AG09309 (cell line): Measurements from ENCODE around the gene GADD45GIP1.
"Not testable (repeated sequence)": the region's sequence is repeated elsewhere in the genome, so short reads cannot be mapped to it uniquely, and the experiment has no call there.

Experiments used
- DNase-seq: peaks from one replicate; pipeline ENCODE4 v3.0.0-alpha.2; 2010; ENCODE audit warnings: low read depth
- H3K4me3 ChIP-seq: 2 replicates; pipeline ENCODE4 v1.5.1; 2011; ENCODE audit warnings: mild to moderate bottlenecking, low read depth, low read length, moderate library complexity; ENCODE audit not compliant: control insufficient read depth
- TF ChIP-seq, protein P1 (sequence below): IDR thresholded peaks from 2 replicates; pipeline ENCODE4 v1.5.1; 2011; ENCODE audit warnings: mild to moderate bottlenecking, low read depth, low read length, inconsistent platforms; ENCODE audit not compliant: insufficient read depth, control insufficient read depth; ENCODE audit errors: missing control alignments

The GADD45GIP1 gene

DNA sequence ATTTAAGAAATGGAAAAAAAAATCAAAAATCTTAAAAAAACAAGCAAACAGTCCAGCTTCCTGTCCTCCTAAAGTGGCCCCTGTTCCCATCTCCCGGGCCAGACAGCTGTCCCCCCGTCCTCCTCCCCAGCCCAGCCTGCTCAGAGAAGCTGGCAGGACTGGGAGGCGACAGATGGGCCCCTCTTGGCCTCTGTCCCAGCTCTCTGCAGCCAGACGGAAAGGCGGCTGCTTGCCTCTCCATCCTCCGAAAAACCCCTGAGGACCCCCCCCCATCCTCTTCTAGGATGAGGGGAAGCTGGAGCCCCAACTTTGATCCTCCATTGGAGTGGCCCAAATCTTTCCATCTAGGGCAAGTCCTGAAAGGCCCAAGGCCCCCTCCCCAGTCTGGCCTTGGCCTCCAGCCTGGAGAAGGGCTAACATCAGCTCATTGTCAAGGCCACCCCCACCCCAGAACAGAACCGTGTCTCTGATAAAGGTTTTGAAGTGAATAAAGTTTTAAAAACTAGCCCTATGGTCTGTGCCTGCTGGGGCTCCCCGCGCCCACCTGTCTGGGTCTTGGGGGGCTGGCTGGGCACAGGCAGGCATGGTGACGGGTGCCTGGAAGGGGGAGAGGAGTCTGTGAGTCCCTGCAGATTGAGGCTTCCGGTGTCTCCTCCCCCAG is 3.8 kb downstream of the GADD45GIP1 start:
- TF ChIP-seq, protein P1, sequence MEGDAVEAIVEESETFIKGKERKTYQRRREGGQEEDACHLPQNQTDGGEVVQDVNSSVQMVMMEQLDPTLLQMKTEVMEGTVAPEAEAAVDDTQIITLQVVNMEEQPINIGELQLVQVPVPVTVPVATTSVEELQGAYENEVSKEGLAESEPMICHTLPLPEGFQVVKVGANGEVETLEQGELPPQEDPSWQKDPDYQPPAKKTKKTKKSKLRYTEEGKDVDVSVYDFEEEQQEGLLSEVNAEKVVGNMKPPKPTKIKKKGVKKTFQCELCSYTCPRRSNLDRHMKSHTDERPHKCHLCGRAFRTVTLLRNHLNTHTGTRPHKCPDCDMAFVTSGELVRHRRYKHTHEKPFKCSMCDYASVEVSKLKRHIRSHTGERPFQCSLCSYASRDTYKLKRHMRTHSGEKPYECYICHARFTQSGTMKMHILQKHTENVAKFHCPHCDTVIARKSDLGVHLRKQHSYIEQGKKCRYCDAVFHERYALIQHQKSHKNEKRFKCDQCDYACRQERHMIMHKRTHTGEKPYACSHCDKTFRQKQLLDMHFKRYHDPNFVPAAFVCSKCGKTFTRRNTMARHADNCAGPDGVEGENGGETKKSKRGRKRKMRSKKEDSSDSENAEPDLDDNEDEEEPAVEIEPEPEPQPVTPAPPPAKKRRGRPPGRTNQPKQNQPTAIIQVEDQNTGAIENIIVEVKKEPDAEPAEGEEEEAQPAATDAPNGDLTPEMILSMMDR: no peak
- H3K4me3 ChIP-seq: no peak overlapping the region
- DNase-seq: no peak

DNA sequence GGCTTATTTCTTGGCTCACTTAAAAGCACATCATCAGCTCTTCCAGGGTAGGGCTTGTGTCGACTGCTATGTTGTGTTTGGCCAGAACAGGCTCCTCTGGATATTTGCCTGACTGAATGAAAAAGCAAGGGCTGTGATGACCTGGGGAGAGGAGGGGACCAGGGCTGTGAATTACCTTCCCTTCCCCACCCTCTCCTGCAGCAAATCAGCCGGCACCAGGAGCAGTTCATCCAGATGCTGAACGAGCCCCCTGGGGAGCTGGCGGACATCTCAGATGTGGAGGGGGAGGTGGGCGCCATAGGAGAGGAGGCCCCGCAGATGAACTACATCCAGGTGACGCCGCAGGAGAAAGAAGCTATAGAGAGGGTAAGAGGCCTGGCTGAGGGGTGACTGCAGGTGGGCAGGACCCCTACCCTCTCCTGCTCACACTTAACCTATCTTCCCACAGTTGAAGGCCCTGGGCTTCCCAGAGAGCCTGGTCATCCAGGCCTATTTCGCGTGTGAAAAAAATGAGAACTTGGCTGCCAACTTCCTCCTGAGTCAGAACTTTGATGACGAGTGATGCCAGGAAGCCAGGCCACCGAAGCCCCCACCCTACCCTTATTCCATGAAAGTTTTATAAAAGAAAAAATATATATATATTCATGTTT is 4.4 kb downstream of the GADD45GIP1 start:
- TF ChIP-seq, protein P1: no peak
- no peak overlapping the region for H3K4me3 ChIP-seq
- no peak for DNase-seq

DNA sequence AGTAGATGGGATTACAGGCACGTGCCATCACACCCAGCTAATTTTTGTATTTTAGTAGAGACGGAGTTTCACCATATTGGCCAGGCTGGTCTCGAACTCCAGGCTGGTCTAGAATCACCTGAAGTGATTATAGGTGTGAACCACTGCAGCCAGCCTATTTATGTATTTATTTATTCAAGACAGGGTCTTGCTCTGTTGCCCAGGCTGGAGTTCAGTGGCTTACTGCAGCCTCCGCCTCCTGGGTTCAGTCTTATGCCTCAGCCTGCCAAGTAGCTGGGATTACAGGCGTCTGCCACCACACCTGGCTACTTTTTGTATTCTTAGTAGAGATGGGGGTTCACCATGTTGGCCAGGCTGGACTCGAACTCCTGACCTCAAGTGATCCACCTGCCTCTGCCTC is 5.0 kb downstream of the GADD45GIP1 start:
- DNase-seq, H3K4me3 ChIP-seq: not testable (repeated sequence)

DNA sequence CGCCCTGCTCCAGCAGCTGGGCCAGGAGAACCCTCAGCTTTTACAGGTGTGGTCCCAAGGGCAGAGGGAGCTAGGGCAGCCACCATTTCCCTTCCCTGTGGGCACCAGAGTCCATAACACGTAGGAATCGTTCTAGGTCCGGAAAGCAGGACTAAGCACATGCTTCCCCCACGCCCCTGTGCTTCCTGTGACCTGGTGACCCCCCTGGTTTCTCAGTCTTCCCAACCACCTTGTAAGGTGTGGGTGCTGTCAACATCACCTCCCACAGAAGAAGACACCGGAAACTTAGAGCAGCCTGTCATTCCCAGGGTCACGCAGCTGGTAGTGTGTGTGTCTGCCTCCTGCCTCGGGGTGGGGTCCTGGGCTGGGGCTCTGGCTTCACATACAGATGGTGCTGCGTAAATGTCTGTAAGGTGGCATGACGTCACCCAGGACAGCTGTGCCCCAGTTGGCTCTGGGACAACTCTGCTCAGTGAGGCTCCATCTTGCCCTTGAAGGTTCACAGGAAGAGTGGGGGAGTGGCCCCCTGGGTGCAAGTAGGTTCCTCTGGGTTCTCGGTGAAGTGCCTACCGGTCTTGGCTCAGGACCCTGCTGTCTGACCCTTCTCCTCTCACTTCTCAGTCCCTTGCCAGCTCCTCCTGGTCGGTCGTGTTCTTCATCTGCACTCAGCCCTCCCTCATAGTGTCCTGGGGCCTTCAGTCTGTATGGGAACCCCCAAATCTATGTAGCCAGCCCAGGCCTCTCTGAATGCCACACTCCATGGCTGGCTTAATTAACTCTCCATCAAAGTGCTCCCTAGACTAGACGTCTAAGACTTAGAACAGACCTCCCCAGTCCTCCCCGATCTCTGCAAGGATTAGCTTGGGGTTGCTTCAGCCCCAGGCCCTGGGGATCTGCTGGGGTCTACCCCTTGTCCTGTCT is 7.4 kb downstream of the GADD45GIP1 start:
- TF ChIP-seq, protein P1: no peak
- DNase-seq: no peak
- H3K4me3 ChIP-seq: no peak overlapping the region

DNA sequence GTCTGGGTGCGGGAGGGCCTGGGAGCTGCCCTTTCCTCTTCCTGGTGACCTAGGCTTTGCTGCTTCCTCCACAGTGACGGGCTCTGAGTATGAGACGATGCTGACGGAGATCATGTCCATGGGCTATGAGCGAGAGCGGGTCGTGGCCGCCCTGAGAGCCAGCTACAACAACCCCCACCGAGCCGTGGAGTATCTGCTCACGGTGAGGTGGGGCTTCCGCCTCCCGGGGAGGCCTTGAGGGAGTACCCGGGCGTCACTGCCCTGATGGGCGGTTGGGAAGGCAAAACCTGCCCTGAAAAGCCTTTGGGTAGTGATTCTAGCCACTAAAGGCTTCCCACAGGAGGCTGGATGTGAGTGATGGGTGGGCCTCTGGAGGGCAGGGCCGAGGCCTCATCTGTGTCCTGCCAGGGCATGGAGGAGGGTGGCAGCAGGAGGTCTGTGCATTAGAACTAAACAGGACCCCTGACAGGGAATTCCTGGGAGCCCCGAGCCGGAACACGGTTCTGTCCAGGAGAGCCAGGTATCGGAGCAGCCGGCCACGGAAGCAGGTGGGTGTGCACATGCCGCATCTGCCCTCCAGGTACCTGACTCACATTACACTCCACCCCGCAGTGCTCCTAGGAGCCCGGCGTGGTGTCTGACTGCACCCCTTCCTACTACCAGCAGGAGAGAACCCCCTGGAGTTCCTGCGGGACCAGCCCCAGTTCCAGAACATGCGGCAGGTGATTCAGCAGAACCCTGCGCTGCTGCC is 8.2 kb downstream of the GADD45GIP1 start:
- TF ChIP-seq, protein P1: no peak
- no peak for DNase-seq
- no peak overlapping the region for H3K4me3 ChIP-seq

DNA sequence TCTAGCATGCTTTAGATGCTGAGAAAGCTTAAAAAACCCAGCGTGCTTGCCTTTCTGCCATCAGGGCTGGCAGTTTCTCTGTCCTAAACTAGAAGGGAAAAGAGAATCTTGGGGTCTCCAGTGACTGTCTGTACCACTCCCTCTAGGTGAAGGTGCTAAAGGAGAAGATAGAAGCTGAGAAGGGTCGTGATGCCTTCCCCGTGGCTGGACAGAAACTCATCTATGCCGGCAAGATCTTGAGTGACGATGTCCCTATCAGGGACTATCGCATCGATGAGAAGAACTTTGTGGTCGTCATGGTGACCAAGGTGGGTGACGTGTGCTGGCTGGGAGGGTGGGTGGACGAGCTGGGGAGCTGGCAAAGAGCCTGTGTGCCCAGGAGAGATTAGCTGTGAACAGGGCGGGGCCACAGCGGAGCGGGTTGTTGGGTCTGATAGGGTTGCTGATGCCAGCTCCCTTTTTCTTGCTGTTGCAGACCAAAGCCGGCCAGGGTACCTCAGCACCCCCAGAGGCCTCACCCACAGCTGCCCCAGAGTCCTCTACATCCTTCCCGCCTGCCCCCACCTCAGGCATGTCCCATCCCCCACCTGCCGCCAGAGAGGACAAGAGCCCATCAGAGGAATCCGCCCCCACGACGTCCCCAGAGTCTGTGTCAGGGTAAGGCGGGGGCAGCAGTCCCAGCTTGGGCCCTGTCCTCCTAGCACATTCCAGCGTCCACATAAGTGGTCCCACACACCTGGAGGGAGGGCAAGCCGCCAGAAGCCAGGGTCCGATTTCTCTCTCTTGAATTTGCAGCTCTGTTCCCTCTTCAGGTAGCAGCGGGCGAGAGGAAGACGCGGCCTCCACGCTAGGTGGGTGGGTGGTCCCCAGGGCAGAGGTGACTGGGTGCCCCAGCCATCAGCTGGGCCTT is 9.1 kb downstream of the GADD45GIP1 start:
- TF ChIP-seq, protein P1: no peak
- H3K4me3 ChIP-seq: no peak overlapping the region
- no peak for DNase-seq
